Hepatocyte (in vitro differentiated cells): ENCODE data around the gene MUC6. TPM values are rescaled to one million over a fixed set of nuclear protein-coding genes. Genes with fewer than 3 reads are reported as not detected.

Experiments
- DNase-seq: peaks from one replicate; pipeline ENCODE4 v3.0.0-alpha.2; 2016; ENCODE audit warnings: low spot score
- H2AFZ ChIP-seq: fragments of 200-600 bp; sonication (generic); 2 replicates; pipeline ENCODE4 v1.6.0; 2016; ENCODE audit warnings: antibody characterized with exemption, mild to moderate bottlenecking
- H3K27ac ChIP-seq: fragments of 200-600 bp; sonication (generic); 2 replicates; pipeline ENCODE4 v1.5.1; 2016; ENCODE audit warnings: mild to moderate bottlenecking
- H3K27me3 ChIP-seq: fragments of 200-600 bp; sonication (generic); 2 replicates; pipeline ENCODE4 v1.6.1; 2016
- H3K36me3 ChIP-seq: fragments of 200-600 bp; sonication (generic); replicated peaks from 2 replicates; pipeline ENCODE4 v1.5.1; 2016; ENCODE audit warnings: low read depth; ENCODE audit not compliant: insufficient read depth
- H3K4me1 ChIP-seq: fragments of 200-600 bp; sonication (generic); 2 replicates; pipeline ENCODE4 v1.5.1; 2016; ENCODE audit warnings: mild to moderate bottlenecking, moderate library complexity; ENCODE audit not compliant: insufficient read depth
- H3K4me2 ChIP-seq: fragments of 200-600 bp; sonication (generic); 2 replicates; pipeline ENCODE4 v1.6.0; 2016
- H3K4me3 ChIP-seq: fragments of 200-600 bp; sonication (generic); 2 replicates; pipeline ENCODE4 v1.5.1; 2016; ENCODE audit warnings: mild to moderate bottlenecking
- H3K79me2 ChIP-seq: fragments of 200-600 bp; sonication (generic); 2 replicates; pipeline ENCODE4 v1.6.0; 2017; ENCODE audit warnings: mild to moderate bottlenecking
- H3K9me2 ChIP-seq: fragments of 200-600 bp; sonication (generic); replicated peaks from 2 replicates; pipeline ENCODE4 v1.6.0; 2017; ENCODE audit warnings: mild to moderate bottlenecking; ENCODE audit not compliant: insufficient read depth
- H3K9me3 ChIP-seq: fragments of 200-600 bp; sonication (generic); 2 replicates; pipeline ENCODE4 v1.5.1; 2016; ENCODE audit warnings: low read depth, mild to moderate bottlenecking
- H4K20me1 ChIP-seq: fragments of 200-600 bp; sonication (generic); 2 replicates; pipeline ENCODE4 v1.6.0; 2016; ENCODE audit warnings: mild to moderate bottlenecking; ENCODE audit not compliant: insufficient read depth, poor library complexity, severe bottlenecking
- CTCF ChIP-seq: fragments of 200-600 bp; sonication (generic); IDR thresholded peaks from 2 replicates; pipeline ENCODE4 v1.5.1; 2016; ENCODE audit warnings: antibody characterized with exemption, mild to moderate bottlenecking; ENCODE audit not compliant: poor library complexity
- EZH2 ChIP-seq: fragments of 200-600 bp; sonication (generic); IDR thresholded peaks from 2 replicates; pipeline ENCODE4 v1.6.1; 2016; ENCODE audit warnings: antibody characterized with exemption, mild to moderate bottlenecking, borderline replicate concordance
- EZH2phosphoT487 ChIP-seq: fragments of 200-600 bp; sonication (generic); IDR thresholded peaks from one replicate; pipeline ENCODE4 v1.6.1; 2018; ENCODE audit warnings: antibody characterized with exemption, mild to moderate bottlenecking, low read depth, moderate library complexity; ENCODE audit not compliant: unreplicated experiment, severe bottlenecking
- WGBS: methylation state at CpG from one replicate; pipeline ENCODE4 v1.1.6; 2016; ENCODE audit warnings: low lambda C conversion rate; ENCODE audit errors: missing lambda C conversion rate; 5-methylcytosine and 5-hydroxymethylcytosine counted together
- polyA plus RNA-seq: library from polyadenylated mRNA; unstranded; fragments of >200 nt; fragmentation: Nextera tagmentation; extraction: Ambion mirVana; gene quantifications from 2 replicates; pipeline ENCODE4 v1.2.1, GENCODE V29; 2016
- total RNA-seq: library from RNA; depleted of rRNA; stranded (reverse); fragments of >200 nt; gene quantifications from 2 replicates; pipeline ENCODE4 v1.2.3, GENCODE V29; 2014

Gene MUC6
- total and polyA plus RNA-seq, 2 experiments from 2014 or later: not detected

GRCh38 chr11:996681-997080 is 39.8 kb downstream of the MUC6 start:
- Histone ChIP-seq H3K4me3 (no peak overlapping the region), H3K36me3 (no peaks in the 10 kb centered on the region), H2AFZ (no peak overlapping the region), H3K27me3 (no peaks in the 10 kb centered on the region), H3K79me2 (peaks cover 2% of the 10 kb centered on the region), H3K4me1 (no peaks in the 10 kb centered on the region), H3K4me2 (no peak overlapping the region), H3K9me2 (no peaks in the 10 kb centered on the region), H3K9me3 (no peaks in the 10 kb centered on the region), H3K27ac (no peak overlapping the region), H4K20me1 (peaks cover 13% of the 10 kb centered on the region)
- no peak for DNase-seq
- WGBS: 87% methylated on average over 10 of the region's 10 CpGs
- TF ChIP-seq CTCF (no peak), EZH2phosphoT487 (no peak), EZH2 (no peak)

- H3K4me2 ChIP-seq: no peak overlapping the region
- no peaks in the 10 kb centered on the region for H3K9me3 ChIP-seq
- no peak for DNase-seq
- H3K79me2 ChIP-seq: peaks cover 2% of the 10 kb centered on the region
- H4K20me1 ChIP-seq: peaks cover 12% of the 10 kb centered on the region
- H3K4me1 ChIP-seq: no peaks in the 10 kb centered on the region
- H3K9me2 ChIP-seq: no peaks in the 10 kb centered on the region
- 84% methylated on average over 22 of the region's 22 CpGs for WGBS
- H3K27me3 ChIP-seq: no peaks in the 10 kb centered on the region
- no peaks in the 10 kb centered on the region for H3K36me3 ChIP-seq
- TF ChIP-seq EZH2phosphoT487 (no peak), CTCF (no peak), EZH2 (no peak)
- no peak overlapping the region for H3K27ac ChIP-seq
- no peak overlapping the region for H3K4me3 ChIP-seq
- no peak overlapping the region for H2AFZ ChIP-seq
These were observed 40.6 kb downstream of the MUC6 start for GRCh38 chr11:995752-996420.

DNA sequence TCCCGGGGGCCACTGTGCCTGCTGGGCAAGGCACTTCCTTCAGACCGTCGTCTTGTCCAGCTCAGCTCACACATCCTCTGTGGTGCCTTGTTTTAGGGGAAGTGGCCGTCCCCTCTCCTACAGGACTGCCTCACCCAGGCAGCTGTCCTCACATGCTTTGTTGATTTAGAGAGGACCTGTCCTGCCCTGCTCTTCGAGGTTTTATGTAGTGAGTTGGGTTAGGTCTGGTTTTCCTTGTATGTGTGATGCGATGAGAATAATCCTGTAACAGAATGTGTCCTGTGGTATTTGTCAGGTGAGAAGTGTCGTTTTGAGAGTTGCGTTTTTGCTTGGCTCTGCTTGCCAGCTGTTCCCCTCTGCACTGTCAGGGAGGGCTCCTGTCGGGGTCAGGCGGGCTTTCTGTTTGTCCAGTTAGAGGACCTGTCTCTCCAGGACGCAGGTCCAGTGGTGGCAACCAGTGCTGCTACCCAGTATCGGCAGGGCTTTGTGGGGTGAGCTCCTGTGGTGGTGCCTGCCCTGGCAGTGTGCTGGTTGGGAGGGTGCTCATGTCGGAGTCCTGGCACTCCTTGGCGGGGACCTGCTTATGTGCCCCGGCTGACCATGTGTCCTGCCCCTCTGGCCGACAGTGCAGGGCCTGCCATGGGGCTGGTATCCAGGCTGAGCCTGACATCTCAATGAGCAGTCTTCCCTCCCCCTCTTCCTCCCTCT is 41.3 kb downstream of the MUC6 start:
- no peak overlapping the region for H3K4me3 ChIP-seq
- H3K4me1 ChIP-seq: no peaks in the 10 kb centered on the region
- H3K27ac ChIP-seq: no peak overlapping the region
- peaks cover 12% of the 10 kb centered on the region for H4K20me1 ChIP-seq
- no peak overlapping the region for H3K4me2 ChIP-seq
- peaks cover 2% of the 10 kb centered on the region for H3K79me2 ChIP-seq
- H3K9me2 ChIP-seq: no peaks in the 10 kb centered on the region
- DNase-seq: no peak
- H3K36me3 ChIP-seq: no peaks in the 10 kb centered on the region
- TF ChIP-seq EZH2 (no peak), CTCF (no peak), EZH2phosphoT487 (no peak)
- no peaks in the 10 kb centered on the region for H3K9me3 ChIP-seq
- H2AFZ ChIP-seq: no peak overlapping the region
- WGBS: 87% methylated on average over 13 of the region's 16 CpGs
- H3K27me3 ChIP-seq: no peaks in the 10 kb centered on the region
